Measurements from ENCODE around the gene RTN4IP1.
"Not testable (repeated sequence)": the region's sequence is repeated elsewhere in the genome, so short reads cannot be mapped to it uniquely, and the experiment has no call there.

RTN4IP1 gene

GRCh38 chr6:106555767-106556166 lies 73.5 kb downstream of the RTN4IP1 start:
- no peak overlapping the region for H3K4me3 ChIP-seq (ENCODE audit: low read length)
- no peak for TF ChIP-seq ZNF274 (IDR thresholded peaks at IDR 0.05; ENCODE audit: low read depth, low read length)

DNA sequence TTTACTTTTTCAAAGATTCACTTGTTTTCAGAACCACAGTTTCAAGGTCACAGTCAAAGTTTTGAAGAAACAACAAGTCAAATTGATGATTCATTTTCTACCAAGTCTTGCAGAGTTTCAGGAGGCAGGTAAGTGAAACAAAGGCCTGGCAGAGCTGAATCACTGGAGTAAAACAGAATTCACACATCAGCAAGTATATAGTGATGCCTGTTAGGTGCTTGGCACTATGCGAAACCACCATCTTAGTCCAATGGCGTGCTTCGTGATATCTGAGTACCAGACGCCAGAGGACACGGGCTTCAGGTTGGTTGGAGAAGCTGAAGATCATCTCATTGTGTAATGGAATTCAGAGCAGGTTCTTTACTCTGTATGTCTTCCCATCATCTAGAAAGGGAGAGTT lies 75.9 kb downstream of the RTN4IP1 start:
- H3K4me3 ChIP-seq (ENCODE audit: low read length): no peak overlapping the region
- no peak for TF ChIP-seq ZNF274 (IDR thresholded peaks at IDR 0.05; ENCODE audit: low read depth, low read length)

DNA sequence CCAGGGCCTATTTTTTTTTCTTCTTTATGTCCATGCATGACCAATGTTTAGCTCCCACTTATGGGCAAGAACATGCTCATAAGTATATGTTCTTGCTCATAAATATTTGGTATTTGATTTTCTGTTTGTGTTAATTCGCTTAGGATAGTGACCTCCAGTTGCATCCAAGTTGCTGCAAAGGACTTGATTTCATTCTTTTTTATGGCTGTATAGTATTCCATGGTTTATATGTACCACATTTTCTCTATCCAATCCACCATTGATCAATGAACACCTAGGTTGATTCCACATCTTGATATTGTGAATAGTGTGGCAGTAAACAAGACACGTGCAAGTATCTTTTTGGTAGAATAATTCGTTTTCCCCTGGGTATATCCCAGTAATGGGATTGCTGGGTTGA lies 78.1 kb downstream of the RTN4IP1 start:
- H3K4me3 ChIP-seq (ENCODE audit: low read length): no peak overlapping the region
- TF ChIP-seq ZNF274 (IDR thresholded peaks at IDR 0.05; ENCODE audit: low read depth, low read length): no peak

GRCh38 chr6:106549521-106549920 lies 79.8 kb downstream of the RTN4IP1 start:
- TF ChIP-seq ZNF274 (IDR thresholded peaks at IDR 0.05; ENCODE audit: low read depth, low read length): no peak

GRCh38 chr6:106548926-106549455 lies 80.3 kb downstream of the RTN4IP1 start:
- not testable (repeated sequence) for H3K4me3 ChIP-seq (ENCODE audit: low read length)

More at GRCh38 chr6:106549521-106549920, 79.8 kb downstream of the RTN4IP1 start:
- no peak overlapping the region for H3K4me3 ChIP-seq (ENCODE audit: low read length)

GRCh38 chr6:106547601-106548453 lies 81.5 kb downstream of the RTN4IP1 start:
- no peak for TF ChIP-seq ZNF274 (IDR thresholded peaks at IDR 0.05; ENCODE audit: low read depth, low read length)
- no peak overlapping the region for H3K4me3 ChIP-seq (ENCODE audit: low read length)

DNA sequence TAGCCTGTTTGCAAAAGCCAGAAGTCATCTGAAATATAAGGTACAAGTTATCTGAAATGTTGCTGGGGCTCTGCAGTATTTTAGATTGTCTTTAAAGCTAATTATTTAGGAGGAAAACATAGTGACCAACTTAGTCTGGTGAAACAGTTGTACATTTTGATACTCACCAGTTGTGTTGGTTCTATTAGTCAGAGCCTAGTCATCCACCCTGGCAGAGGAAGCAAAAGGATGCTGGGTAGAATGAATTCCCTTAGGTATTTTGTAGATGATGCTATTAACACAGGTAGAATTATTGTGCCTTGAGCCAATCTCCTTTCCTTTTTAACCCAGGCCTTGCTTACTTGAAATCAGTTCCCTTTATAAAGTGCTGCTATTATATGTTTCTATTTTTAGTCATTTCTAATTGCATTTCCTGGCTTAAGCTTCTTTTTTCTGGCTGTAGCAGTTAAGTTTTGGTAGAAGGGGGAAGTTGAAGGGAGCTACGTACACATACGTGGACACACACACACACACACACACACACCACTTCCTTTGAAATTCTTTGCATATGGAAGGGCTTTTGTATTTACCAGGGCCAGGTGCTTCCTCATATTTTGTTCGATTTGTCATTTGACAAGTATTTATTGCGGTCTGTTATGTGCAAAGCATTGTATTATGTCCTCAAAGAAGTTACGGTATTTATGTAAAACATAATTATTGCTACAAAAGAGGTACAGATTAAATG lies 82.4 kb downstream of the RTN4IP1 start:
- no peak for TF ChIP-seq ZNF274 (IDR thresholded peaks at IDR 0.05; ENCODE audit: low read depth, low read length)
- H3K4me3 ChIP-seq (ENCODE audit: low read length): no peak overlapping the region

GRCh38 chr6:106546261-106546690 lies 83.0 kb downstream of the RTN4IP1 start:
- no peak overlapping the region for H3K4me3 ChIP-seq (ENCODE audit: low read length)
- TF ChIP-seq ZNF274 (IDR thresholded peaks at IDR 0.05; ENCODE audit: low read depth, low read length): no peak

DNA sequence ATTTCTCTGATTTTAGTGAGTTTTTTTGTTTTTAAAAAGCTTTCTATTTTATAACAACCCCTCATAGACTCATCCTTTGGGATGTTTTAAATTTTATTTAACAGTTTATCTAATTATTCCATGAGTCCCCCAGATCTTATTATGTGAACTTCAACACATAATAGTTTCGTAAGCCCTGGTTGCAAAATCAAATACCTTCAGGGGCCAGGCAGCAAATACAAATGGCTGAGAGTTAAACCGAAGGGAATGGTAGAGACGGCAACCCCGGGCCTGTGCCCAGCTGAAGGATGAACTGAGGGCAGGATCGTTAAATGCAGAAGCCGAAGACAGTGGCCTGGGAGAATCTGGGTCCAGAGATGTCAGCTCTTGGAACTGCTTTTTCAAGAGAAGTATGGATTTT lies 88.4 kb downstream of the RTN4IP1 start:
- no peak overlapping the region for H3K4me3 ChIP-seq (ENCODE audit: low read length)
- no peak for TF ChIP-seq ZNF274 (IDR thresholded peaks at IDR 0.05; ENCODE audit: low read depth, low read length)

GRCh38 chr6:106540432-106540831 lies 88.9 kb downstream of the RTN4IP1 start:
- no peak overlapping the region for H3K4me3 ChIP-seq (ENCODE audit: low read length)
- no peak for TF ChIP-seq ZNF274 (IDR thresholded peaks at IDR 0.05; ENCODE audit: low read depth, low read length)

DNA sequence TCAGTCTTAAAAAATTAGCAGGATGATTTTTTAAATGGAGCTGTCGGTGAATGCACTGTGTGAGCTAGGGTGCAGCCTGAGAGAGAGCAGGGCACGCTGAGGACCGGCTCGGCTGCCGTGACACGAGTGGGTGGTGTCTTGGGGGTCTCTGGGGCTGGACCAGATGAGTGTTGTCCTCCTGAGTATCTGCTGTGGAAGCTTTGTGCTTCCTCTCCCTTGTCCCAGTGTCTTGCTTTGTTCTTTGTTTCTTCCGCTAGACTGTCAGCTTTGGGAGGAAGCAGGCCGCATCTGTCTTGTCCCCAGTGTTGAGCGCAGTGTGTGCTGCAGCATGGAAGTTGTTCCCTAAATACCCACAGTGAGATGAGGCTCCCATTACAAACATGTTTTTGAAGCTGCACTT lies 89.4 kb downstream of the RTN4IP1 start:
- TF ChIP-seq ZNF274 (IDR thresholded peaks at IDR 0.05; ENCODE audit: low read depth, low read length): no peak
- H3K4me3 ChIP-seq (ENCODE audit: low read length): no peak overlapping the region

GRCh38 chr6:106538145-106538544 lies 91.2 kb downstream of the RTN4IP1 start:
- TF ChIP-seq ZNF274 (IDR thresholded peaks at IDR 0.05; ENCODE audit: low read depth, low read length): no peak
- H3K4me3 ChIP-seq (ENCODE audit: low read length): no peak overlapping the region

DNA sequence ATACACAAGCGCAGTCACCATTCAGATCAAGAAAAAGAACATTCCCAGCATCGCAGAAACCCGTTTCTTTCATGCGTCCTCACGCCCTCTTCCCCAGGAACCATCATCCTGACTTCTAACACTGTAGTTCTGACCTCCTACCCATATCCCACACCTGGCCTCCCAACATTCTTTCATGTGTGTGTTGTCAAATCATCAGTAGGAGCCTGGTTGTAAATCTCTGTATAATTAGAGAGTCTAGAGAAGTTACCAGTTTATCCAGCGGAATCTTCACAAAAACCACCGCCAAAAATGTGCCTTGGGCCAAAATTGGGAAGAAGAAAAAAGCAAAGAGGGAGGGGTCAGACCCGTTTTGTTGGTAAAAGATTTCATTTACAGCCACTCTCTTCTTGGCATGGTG lies 91.6 kb downstream of the RTN4IP1 start:
- no peak overlapping the region for H3K4me3 ChIP-seq (ENCODE audit: low read length)
- TF ChIP-seq ZNF274 (IDR thresholded peaks at IDR 0.05; ENCODE audit: low read depth, low read length): no peak

DNA sequence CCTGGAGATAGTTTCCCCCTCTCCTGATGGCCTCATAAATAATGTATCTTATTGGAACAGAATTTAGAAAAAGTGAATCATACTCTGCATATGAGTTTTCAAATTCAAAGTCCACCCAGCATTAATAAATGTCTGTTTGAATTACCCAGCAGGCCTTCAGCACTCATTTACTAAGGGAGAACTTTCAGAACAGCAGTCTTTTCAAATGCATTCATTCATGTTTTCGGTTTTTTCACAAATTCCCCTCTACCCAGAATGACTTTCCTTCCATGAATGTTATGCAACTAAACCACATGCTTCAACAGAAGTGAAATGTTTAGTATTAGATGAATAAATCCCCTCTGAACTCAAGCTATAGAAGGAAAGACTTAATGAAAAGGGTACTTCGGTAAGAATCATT lies 92.4 kb downstream of the RTN4IP1 start:
- no peak for TF ChIP-seq ZNF274 (IDR thresholded peaks at IDR 0.05; ENCODE audit: low read depth, low read length)
- no peak overlapping the region for H3K4me3 ChIP-seq (ENCODE audit: low read length)

GRCh38 chr6:106536357-106536756 lies 92.9 kb downstream of the RTN4IP1 start:
- TF ChIP-seq ZNF274 (IDR thresholded peaks at IDR 0.05; ENCODE audit: low read depth, low read length): no peak
- H3K4me3 ChIP-seq (ENCODE audit: low read length): no peak overlapping the region

Data from GM08714 (cell line).